HepG2 (cell line): Measurements from ENCODE around the gene C1orf116. TPM values are rescaled to one million over a fixed set of nuclear protein-coding genes. Genes with fewer than 3 reads are reported as not detected.

Source experiments
- ATAC-seq: fragments of 200-7000 bp; cut with Tn5 transposase; 3 replicates; pipeline ENCODE4 v1.9.1; 2020; ENCODE audit warnings: mild to moderate bottlenecking, moderate library complexity
- BruUV-seq: library from RNA; stranded (reverse); fragments of 400-500 nt; replicated peaks from 2 replicates; lab custom pipeline; 2021; lab: Mats Ljungman, UMichigan
- CTCF ChIA-PET: fragments of 300-600 bp; formaldehyde crosslinking; extraction: SDS; loops from one replicate; lab custom pipeline; 2021; ENCODE audit warnings: low total read pairs, inconsistent platforms, low intra/inter-chr PET ratio; lab: Yijun Ruan, JAX
- POLR2A ChIA-PET: fragments of 350-600 bp; sonication (Branson Sonifier 250); formaldehyde crosslinking; loops from one replicate; lab custom pipeline; 2020; ENCODE audit warnings: antibody characterized with exemption, inconsistent platforms; lab: Yijun Ruan, JAX
- DNase-seq: peaks from one replicate; pipeline ENCODE4 v3.0.0-alpha.2; 2015; ENCODE audit warnings: low spot score
- FAIRE-seq: peaks from 3 replicates; lab custom pipeline; 2011; peaks lifted over from hg19 to GRCh38; lab: Jason Lieb, UNC
- H2AFZ ChIP-seq: one replicate; pipeline ENCODE4 v1.6.1; 2011; ENCODE audit warnings: low read length, inconsistent platforms
- H3K27ac ChIP-seq: fragments of 300-600 bp; 3 replicates; pipeline ENCODE4 v1.8.0; 2011; ENCODE audit warnings: mixed run types, mild to moderate bottlenecking, mixed read lengths, low read length, inconsistent platforms; ENCODE audit not compliant: insufficient read depth; ENCODE audit errors: extremely low read length
- H3K27me3 ChIP-seq, 2 experiments: fragments of 200-600 bp in 1 of 2; 2 replicates in 1 of 2; 3 replicates in 1 of 2; pipeline versions ENCODE4 v1.6.0 to v1.8.0; 2011; ENCODE audit warnings: low read length in 2 of 2, mild to moderate bottlenecking in 2 of 2, moderate library complexity in 2 of 2, inconsistent platforms in 1 of 2; ENCODE audit not compliant: insufficient read depth in 2 of 2, control insufficient read depth in 1 of 2
- H3K36me3 ChIP-seq, 2 experiments: fragments of 200-600 bp in 1 of 2; replicated peaks in 1 of 2; 2 replicates in 1 of 2; 3 replicates in 1 of 2; pipeline versions ENCODE4 v1.5.1 to v1.8.0; 2011; ENCODE audit warnings: low read length in 2 of 2, inconsistent platforms in 1 of 2; ENCODE audit not compliant: insufficient read depth in 2 of 2, control insufficient read depth in 1 of 2
- H3K4me1 ChIP-seq: 2 replicates; pipeline ENCODE4 v1.5.1; 2012; ENCODE audit warnings: low read length, inconsistent platforms; ENCODE audit not compliant: insufficient read depth
- H3K4me2 ChIP-seq: 2 replicates; pipeline ENCODE4 v1.6.0; 2011; ENCODE audit warnings: low read depth, low read length, inconsistent platforms
- H3K4me3 ChIP-seq, 3 experiments: fragments of 200-600 bp in 1 of 3; sonication (generic), shearing (Covaris generic) in 1 of 3; replicated peaks in 1 of 3; 2 replicates each; pipeline ENCODE4 v1.5.1; 2011 to 2016; ENCODE audit warnings: low read length in 3 of 3, inconsistent platforms in 2 of 3, low read depth in 2 of 3, mild to moderate bottlenecking in 2 of 3, control low read depth in 1 of 3, mixed read lengths in 1 of 3; ENCODE audit not compliant: insufficient read depth in 1 of 3
- H3K79me2 ChIP-seq: one replicate; pipeline ENCODE4 v1.6.1; 2011; ENCODE audit warnings: low read length, inconsistent platforms; ENCODE audit not compliant: insufficient read depth
- H3K9ac ChIP-seq: 2 replicates; pipeline ENCODE4 v1.6.0; 2011; ENCODE audit warnings: mild to moderate bottlenecking, low read depth, low read length, inconsistent platforms; ENCODE audit not compliant: insufficient read depth
- H3K9me3 ChIP-seq: 2 replicates; pipeline ENCODE4 v1.5.1; 2012; ENCODE audit warnings: mild to moderate bottlenecking, low read length
- H4K20me1 ChIP-seq: 2 replicates; pipeline ENCODE4 v1.6.0; 2011; ENCODE audit warnings: inconsistent platforms, mild to moderate bottlenecking, low read length, moderate library complexity; ENCODE audit not compliant: insufficient read depth
- ATM ChIP-seq: fragments of 450-650 bp; IDR thresholded peaks from 2 replicates; pipeline ENCODE4 v1.7.1; 2017; ENCODE audit warnings: mild to moderate bottlenecking, borderline replicate concordance
- CENPBD1 ChIP-seq: sonication (generic); formaldehyde crosslinking; IDR thresholded peaks from 2 replicates; pipeline ENCODE4 v1.8.0; 2022; ENCODE audit warnings: missing genetic modification reagents, low read depth, mild to moderate bottlenecking, borderline replicate concordance
- MAFG ChIP-seq: sonication (generic); formaldehyde crosslinking; IDR thresholded peaks from 2 replicates; pipeline ENCODE4 v1.5.1; 2020; ENCODE audit warnings: mild to moderate bottlenecking, missing genetic modification reagents
- NRL ChIP-seq: sonication (generic); formaldehyde crosslinking; IDR thresholded peaks from 2 replicates; pipeline ENCODE4 v1.5.0; 2020; ENCODE audit warnings: missing genetic modification reagents, mild to moderate bottlenecking, moderate library complexity, borderline replicate concordance
- RBAK ChIP-seq: sonication (generic); formaldehyde crosslinking; IDR thresholded peaks from 2 replicates; pipeline ENCODE4 v1.5.1; 2020; ENCODE audit warnings: mild to moderate bottlenecking, missing genetic modification reagents
- SMYD3 ChIP-seq: sonication (generic); formaldehyde crosslinking; IDR thresholded peaks from 2 replicates; pipeline ENCODE4 v1.8.1; 2023; ENCODE audit warnings: mild to moderate bottlenecking, missing genetic modification reagents
- ZHX1 ChIP-seq: sonication (generic); formaldehyde crosslinking; IDR thresholded peaks from 2 replicates; pipeline ENCODE4 v1.8.1; 2022; ENCODE audit warnings: low read depth, mild to moderate bottlenecking, missing genetic modification reagents
- ZKSCAN1 ChIP-seq: fragments of 150-350 bp; IDR thresholded peaks from 2 replicates; pipeline ENCODE4 v1.6.1; 2014; ENCODE audit warnings: low read length
- ZKSCAN5 ChIP-seq: sonication (generic); formaldehyde crosslinking; IDR thresholded peaks from 2 replicates; pipeline ENCODE4 v1.5.1; 2020; ENCODE audit warnings: mild to moderate bottlenecking, missing genetic modification reagents
- ZNF136 ChIP-seq: sonication (generic); formaldehyde crosslinking; IDR thresholded peaks from 2 replicates; pipeline ENCODE4 v1.8.1; 2022; ENCODE audit warnings: low read depth, mild to moderate bottlenecking, moderate library complexity, missing genetic modification reagents
- ZNF605 ChIP-seq: sonication (generic); formaldehyde crosslinking; IDR thresholded peaks from 2 replicates; pipeline ENCODE4 v1.8.0; 2022; ENCODE audit warnings: mild to moderate bottlenecking, missing genetic modification reagents
- ZNF691 ChIP-seq: sonication (generic); formaldehyde crosslinking; IDR thresholded peaks from 2 replicates; pipeline ENCODE4 v1.4.0; 2020; ENCODE audit warnings: missing genetic modification reagents, low read depth, mild to moderate bottlenecking, borderline replicate concordance
- ZNF777 ChIP-seq: sonication (generic); formaldehyde crosslinking; IDR thresholded peaks from 2 replicates; pipeline ENCODE4 v1.4.0; 2020; ENCODE audit warnings: missing genetic modification reagents
- WGBS: methylation state at CpG from one replicate; pipeline ENCODE4 v1.1.6; 2017; ENCODE audit warnings: low lambda C conversion rate; 5-methylcytosine and 5-hydroxymethylcytosine counted together
- in situ Hi-C: cut with HindIII; loops from 2 replicates; pipeline ENCODE4 v1.10.0; 2017; ENCODE audit warnings: low pct_unique_long_range_greater_than_20kb; ENCODE audit not compliant: extremely low pct_ligation_motif_present
- intact Hi-C: fragments of 100-400 bp; cut with micrococcal nuclease; formaldehyde crosslinking; loops from one replicate; pipeline ENCODE4 v1.10.0; 2022; ENCODE audit not compliant: unreplicated experiment
- polyA plus RNA-seq, 8 experiments: library from polyadenylated mRNA; depleted of rRNA in 3 of 8; stranded (reverse) in 7 of 8; unstranded in 1 of 8; fragments of >200 nt; fragmentation: Illumina TruSeq in 4 of 8; extraction: Trizol in 4 of 8; gene quantifications; 2 replicates each; pipeline versions ENCODE4 v1.2.1 to v1.2.3, GENCODE V29; 2011 to 2016; ENCODE audit warnings: low read depth in 4 of 8, missing spikeins in 1 of 8, mixed read lengths in 1 of 8; ENCODE audit not compliant: insufficient read depth in 1 of 8
- total RNA-seq, 5 experiments: library from RNA; depleted of rRNA; stranded (reverse); fragments of >200 nt; fragmentation: Illumina TruSeq; extraction: Trizol; gene quantifications; 2 replicates each; pipeline ENCODE4 v1.2.3, GENCODE V29; 2016; ENCODE audit warnings: low read depth in 1 of 5
- TF ChIP-seq, protein P1 (sequence below): sonication (generic); formaldehyde crosslinking; IDR thresholded peaks from 2 replicates; pipeline ENCODE4 v1.4.0; 2020; ENCODE audit warnings: missing genetic modification reagents, borderline replicate concordance
- TF ChIP-seq, protein P2 (sequence below): IDR thresholded peaks from 2 replicates; pipeline ENCODE4 v1.6.1; 2016

C1orf116 gene
- total and polyA plus RNA-seq, 2 of the 13 experiments (the other 11 are each of a cell fraction or from before 2014, with no cell fraction given): 0.51 to 0.95 TPM

GRCh38 chr1:207072233-207072632 lies 39.7 kb upstream of the C1orf116 start:
- H3K4me1 ChIP-seq: peaks cover 15% of the 10 kb centered on the region
- H3K4me3 ChIP-seq: no peak overlapping the region
- no peaks in the 10 kb centered on the region for H3K9me3 ChIP-seq
- H3K4me2 ChIP-seq: no peak overlapping the region
- no peaks in the 10 kb centered on the region for H3K27me3 ChIP-seq
- H3K9ac ChIP-seq: no peak overlapping the region
- BruUV-seq: no TSS peak
- no peaks in the 10 kb centered on the region for H3K79me2 ChIP-seq
- no peak for DNase-seq
- H2AFZ ChIP-seq: no peak overlapping the region
- no peak for FAIRE-seq
- peaks cover 8 to 19% of the 10 kb centered on the region in 2 experiments; a peak in 4 of 5 replicates for H3K36me3 ChIP-seq
- ATAC-seq: no peak
- intact Hi-C loops: loop anchor here (10.0 kb wide), 1 partner anchor 337 kb away; no protein-coding TSS in a partner anchor
- H4K20me1 ChIP-seq: no peaks in the 10 kb centered on the region
- no peak for TF ChIP-seq ZNF691 (CRISPR knock-in tag)
- TF ChIP-seq, protein P1, sequence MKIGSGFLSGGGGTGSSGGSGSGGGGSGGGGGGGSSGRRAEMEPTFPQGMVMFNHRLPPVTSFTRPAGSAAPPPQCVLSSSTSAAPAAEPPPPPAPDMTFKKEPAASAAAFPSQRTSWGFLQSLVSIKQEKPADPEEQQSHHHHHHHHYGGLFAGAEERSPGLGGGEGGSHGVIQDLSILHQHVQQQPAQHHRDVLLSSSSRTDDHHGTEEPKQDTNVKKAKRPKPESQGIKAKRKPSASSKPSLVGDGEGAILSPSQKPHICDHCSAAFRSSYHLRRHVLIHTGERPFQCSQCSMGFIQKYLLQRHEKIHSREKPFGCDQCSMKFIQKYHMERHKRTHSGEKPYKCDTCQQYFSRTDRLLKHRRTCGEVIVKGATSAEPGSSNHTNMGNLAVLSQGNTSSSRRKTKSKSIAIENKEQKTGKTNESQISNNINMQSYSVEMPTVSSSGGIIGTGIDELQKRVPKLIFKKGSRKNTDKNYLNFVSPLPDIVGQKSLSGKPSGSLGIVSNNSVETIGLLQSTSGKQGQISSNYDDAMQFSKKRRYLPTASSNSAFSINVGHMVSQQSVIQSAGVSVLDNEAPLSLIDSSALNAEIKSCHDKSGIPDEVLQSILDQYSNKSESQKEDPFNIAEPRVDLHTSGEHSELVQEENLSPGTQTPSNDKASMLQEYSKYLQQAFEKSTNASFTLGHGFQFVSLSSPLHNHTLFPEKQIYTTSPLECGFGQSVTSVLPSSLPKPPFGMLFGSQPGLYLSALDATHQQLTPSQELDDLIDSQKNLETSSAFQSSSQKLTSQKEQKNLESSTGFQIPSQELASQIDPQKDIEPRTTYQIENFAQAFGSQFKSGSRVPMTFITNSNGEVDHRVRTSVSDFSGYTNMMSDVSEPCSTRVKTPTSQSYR (CRISPR knock-in tag): no peak
- no peak for TF ChIP-seq MAFG (CRISPR knock-in tag)
- TF ChIP-seq ZNF605 (CRISPR knock-in tag): no peak
- TF ChIP-seq CENPBD1 (CRISPR knock-in tag): no peak
- TF ChIP-seq ZKSCAN5 (CRISPR knock-in tag): no peak
- TF ChIP-seq ZHX1 (CRISPR knock-in tag): no peak
- TF ChIP-seq ATM: no peak
- TF ChIP-seq ZNF777 (CRISPR knock-in tag): no peak
- TF ChIP-seq RBAK (CRISPR knock-in tag): no peak
- TF ChIP-seq SMYD3 (CRISPR knock-in tag): no peak
- TF ChIP-seq ZNF136 (CRISPR knock-in tag): no peak
- TF ChIP-seq ZKSCAN1: no peak
- TF ChIP-seq, protein P2, sequence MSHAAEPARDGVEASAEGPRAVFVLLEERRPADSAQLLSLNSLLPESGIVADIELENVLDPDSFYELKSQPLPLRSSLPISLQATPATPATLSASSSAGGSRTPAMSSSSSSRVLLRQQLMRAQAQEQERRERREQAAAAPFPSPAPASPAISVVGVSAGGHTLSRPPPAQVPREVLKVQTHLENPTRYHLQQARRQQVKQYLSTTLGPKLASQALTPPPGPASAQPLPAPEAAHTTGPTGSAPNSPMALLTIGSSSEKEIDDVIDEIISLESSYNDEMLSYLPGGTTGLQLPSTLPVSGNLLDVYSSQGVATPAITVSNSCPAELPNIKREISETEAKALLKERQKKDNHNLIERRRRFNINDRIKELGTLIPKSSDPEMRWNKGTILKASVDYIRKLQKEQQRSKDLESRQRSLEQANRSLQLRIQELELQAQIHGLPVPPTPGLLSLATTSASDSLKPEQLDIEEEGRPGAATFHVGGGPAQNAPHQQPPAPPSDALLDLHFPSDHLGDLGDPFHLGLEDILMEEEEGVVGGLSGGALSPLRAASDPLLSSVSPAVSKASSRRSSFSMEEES: no peak
- TF ChIP-seq NRL (CRISPR knock-in tag): no peak
- ChIA-PET CTCF (no interaction called here), POLR2A (no interaction called here)
- in situ Hi-C loops: loop anchor here (10.0 kb wide), 1 partner anchor 137 kb away; no protein-coding TSS in a partner anchor
- no peak overlapping the region for H3K27ac ChIP-seq
- WGBS: 94% methylated on average over 8 of the region's 8 CpGs
